Left forelimb (tissue), 1 donor: Measurements from ENCODE around the gene PDGFA.

Experiments used
- DNase-seq: peaks from one replicate; pipeline ENCODE4 v3.0.0-alpha.2; 2018; ENCODE audit warnings: low spot score

PDGFA gene

GRCh38 chr7:459584-460373 lies 59.9 kb downstream of the PDGFA start:
- DNase-seq, result no peak

- no peak for DNase-seq
Observed at GRCh38 chr7:458511-459245, 61.0 kb downstream of the PDGFA start.

- no peak for DNase-seq
Observed at GRCh38 chr7:457814-458510, 61.7 kb downstream of the PDGFA start.

- no peak for DNase-seq
Observed at GRCh38 chr7:455110-455928, 64.3 kb downstream of the PDGFA start.

- DNase-seq, result no peak
Observed at GRCh38 chr7:454356-455109, 65.1 kb downstream of the PDGFA start.

- DNase-seq, result no peak
Observed at GRCh38 chr7:453597-454306, 65.9 kb downstream of the PDGFA start.

GRCh38 chr7:452791-453455 lies 66.7 kb downstream of the PDGFA start:
- no peak for DNase-seq

GRCh38 chr7:452226-452751 lies 67.4 kb downstream of the PDGFA start:
- no peak for DNase-seq

GRCh38 chr7:451255-452225 lies 68.1 kb downstream of the PDGFA start:
- DNase-seq, result no peak

- DNase-seq, result no peak
Observed at GRCh38 chr7:450741-451140, 68.9 kb downstream of the PDGFA start.

GRCh38 chr7:450036-450435 lies 69.6 kb downstream of the PDGFA start:
- DNase-seq, result no peak

GRCh38 chr7:449324-450019 lies 70.2 kb downstream of the PDGFA start:
- DNase-seq, result no peak

- no peak for DNase-seq
Observed at GRCh38 chr7:447523-447922, 72.1 kb downstream of the PDGFA start.
